Activated naive CD4-positive, alpha-beta T cell treated with anti-CD3 and anti-CD28 coated beads, Interleukin-2, amount 10 ng/mL, durations not matched to agents 5 hours and 36 hours (primary cell): Measurements from ENCODE around the gene OR11H12. TPM values are rescaled to one million over a fixed set of nuclear protein-coding genes. Genes with fewer than 3 reads are reported as not detected.

Source experiments
- total RNA-seq, 2 experiments: library from RNA; stranded (reverse); gene quantifications; one replicate each; pipeline ENCODE4 v1.2.3, GENCODE V29; 2021

The OR11H12 gene, protein sequence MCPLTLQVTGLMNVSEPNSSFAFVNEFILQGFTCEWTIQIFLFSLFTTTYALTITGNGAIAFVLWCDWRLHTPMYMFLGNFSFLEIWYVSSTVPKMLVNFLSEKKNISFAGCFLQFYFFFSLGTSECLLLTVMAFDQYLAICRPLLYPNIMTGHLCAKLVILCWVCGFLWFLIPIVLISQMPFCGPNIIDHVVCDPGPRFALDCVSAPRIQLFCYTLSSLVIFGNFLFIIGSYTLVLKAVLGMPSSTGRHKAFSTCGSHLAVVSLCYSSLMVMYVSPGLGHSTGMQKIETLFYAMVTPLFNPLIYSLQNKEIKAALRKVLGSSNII
- not detected for total RNA-seq

DNA sequence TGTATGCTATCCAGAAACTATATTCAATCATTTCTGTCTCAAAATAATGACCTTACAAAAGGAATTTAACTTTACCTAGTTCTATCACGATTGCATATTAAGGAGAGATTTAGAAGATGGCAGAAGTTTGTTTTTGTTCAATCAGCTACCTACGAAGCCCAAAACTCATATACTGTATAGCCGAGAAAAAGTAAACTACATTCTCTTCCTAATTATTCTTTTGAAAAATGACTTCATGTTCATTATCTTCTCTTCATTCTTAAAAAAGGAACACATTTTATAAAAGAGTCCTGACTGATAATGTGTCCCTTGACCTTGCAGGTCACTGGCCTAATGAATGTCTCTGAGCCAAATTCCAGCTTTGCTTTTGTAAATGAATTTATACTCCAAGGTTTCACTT, at the start of gene OR11H12:
Gene OR11H12 (plus strand): TSS at position 301 of the 400 bp plus-strand sequence. CDS start 0 bp downstream, at position 301.

